HG03558 (cell line): ENCODE measurements around the gene SLC12A4.
"Not testable (repeated sequence)": the region's sequence is repeated elsewhere in the genome, so short reads cannot be mapped to it uniquely, and the experiment has no call there.

Source experiments
- ATAC-seq: cut with Tn5 transposase; IDR thresholded peaks from one replicate; pipeline ENCODE4 v1.9.1; 2021; ENCODE audit warnings: moderate number of reproducible peaks; ENCODE audit not compliant: unreplicated experiment; ENCODE audit errors: extremely low read depth

The SLC12A4 gene

GRCh38 chr16:67931712-67932461, 36.5 kb downstream of the SLC12A4 start, which contains the start of gene CTRL:
Gene CTRL (minus strand): TSS chr16:67931862. CDS start chr16:67931852, 10 bp downstream.
- no peak for ATAC-seq

- no peak for ATAC-seq
Observed at GRCh38 chr16:67930678-67931211, 37.7 kb downstream of the SLC12A4 start.

- no peak for ATAC-seq
Observed at GRCh38 chr16:67930191-67930590, 38.2 kb downstream of the SLC12A4 start.

- ATAC-seq: no peak
Observed at GRCh38 chr16:67928561-67929364, 39.7 kb downstream of the SLC12A4 start.

GRCh38 chr16:67928147-67928546, 40.3 kb downstream of the SLC12A4 start:
- no peak for ATAC-seq

- ATAC-seq: no peak
Observed at GRCh38 chr16:67927131-67927941, 41.1 kb downstream of the SLC12A4 start.

GRCh38 chr16:67926181-67926750, 42.2 kb downstream of the SLC12A4 start:
- ATAC-seq: no peak

- ATAC-seq: no peak
Observed at GRCh38 chr16:67924140-67924906, 44.1 kb downstream of the SLC12A4 start.

- no peak for ATAC-seq
Observed at GRCh38 chr16:67923414-67924116, 44.9 kb downstream of the SLC12A4 start.

GRCh38 chr16:67922740-67923139, 45.7 kb downstream of the SLC12A4 start:
- no peak for ATAC-seq

GRCh38 chr16:67922221-67922620, 46.2 kb downstream of the SLC12A4 start:
- no peak for ATAC-seq

GRCh38 chr16:67919622-67920221, 48.7 kb downstream of the SLC12A4 start:
- no peak for ATAC-seq

GRCh38 chr16:67917852-67918236, 50.6 kb downstream of the SLC12A4 start:
- no peak for ATAC-seq

GRCh38 chr16:67917140-67917851, 51.1 kb downstream of the SLC12A4 start:
- ATAC-seq: no peak

- ATAC-seq: no peak
Observed at GRCh38 chr16:67915831-67916723, 52.4 kb downstream of the SLC12A4 start.

- ATAC-seq: not testable (repeated sequence)
Observed at GRCh38 chr16:67915496-67915769, 53.0 kb downstream of the SLC12A4 start.
